K562 (cell line): ENCODE measurements around the gene HNRNPA2B1. TPM values are rescaled to one million over a fixed set of nuclear protein-coding genes. Genes with fewer than 3 reads are reported as not detected.

Source experiments
- ATAC-seq: fragments of 200-7000 bp; cut with Tn5 transposase; 3 replicates; pipeline ENCODE4 v1.9.1; 2020; ENCODE audit warnings: moderate library complexity
- BruUV-seq: library from RNA; stranded (reverse); fragments of 400-500 nt; replicated peaks from 2 replicates; lab custom pipeline; 2021; lab: Mats Ljungman, UMichigan
- CTCF ChIA-PET: fragments of 300-600 bp; formaldehyde crosslinking; extraction: SDS; loops from one replicate; lab custom pipeline; 2021; ENCODE audit warnings: low intra/inter-chr PET ratio; lab: Yijun Ruan, JAX
- POLR2A ChIA-PET: fragments of 300-600, 350-650 bp; sonication (Branson Sonifier 250); formaldehyde crosslinking; extraction: SDS; loops from one replicate; lab custom pipeline; 2021; ENCODE audit warnings: antibody characterized with exemption, inconsistent platforms; lab: Yijun Ruan, JAX
- DNase-seq, 4 experiments: peaks; one replicate each; pipeline versions ENCODE4 v3.0.0 to v3.0.0-alpha.2; 2011 to 2018; ENCODE audit warnings: low spot score in 3 of 4, mixed read lengths in 3 of 4; ENCODE audit errors: extremely low read depth in 1 of 4
- FAIRE-seq: peaks from 2 replicates; lab custom pipeline; 2011; peaks lifted over from hg19 to GRCh38; lab: Jason Lieb, UNC
- H2AFZ ChIP-seq: 2 replicates; pipeline ENCODE4 v1.6.0; 2011; ENCODE audit warnings: low read depth, low read length, control low read depth, inconsistent platforms
- H3K27ac ChIP-seq: fragments of 200-600 bp; 3 replicates; pipeline ENCODE4 v1.8.0; 2011; ENCODE audit warnings: low read depth, mild to moderate bottlenecking, control low read depth, inconsistent platforms, low read length, moderate library complexity, mixed read lengths; ENCODE audit errors: extremely low read depth
- H3K27me3 ChIP-seq, 2 experiments: fragments of 300-600 bp in 1 of 2; 2 replicates in 1 of 2; 3 replicates in 1 of 2; pipeline versions ENCODE4 v1.6.0 to v1.8.0; 2011; ENCODE audit warnings: inconsistent platforms in 2 of 2, low read length in 2 of 2, mild to moderate bottlenecking in 1 of 2, mixed read lengths in 1 of 2, moderate library complexity in 1 of 2; ENCODE audit not compliant: control insufficient read depth in 2 of 2, insufficient read depth in 2 of 2
- H3K36me3 ChIP-seq: fragments of 300-600 bp; 3 replicates; pipeline ENCODE4 v1.8.0; 2011; ENCODE audit warnings: mild to moderate bottlenecking, low read length, inconsistent platforms; ENCODE audit not compliant: control insufficient read depth, insufficient read depth
- H3K4me1 ChIP-seq, 2 experiments: fragments of 200-600 bp in 1 of 2; replicated peaks in 1 of 2; 2 replicates in 1 of 2; 3 replicates in 1 of 2; pipeline versions ENCODE4 v1.5.1 to v1.8.0; 2011; ENCODE audit warnings: inconsistent platforms in 2 of 2, low read length in 2 of 2, mild to moderate bottlenecking in 1 of 2, mixed read lengths in 1 of 2, moderate library complexity in 1 of 2; ENCODE audit not compliant: control insufficient read depth in 2 of 2, insufficient read depth in 2 of 2
- H3K4me2 ChIP-seq: 2 replicates; pipeline ENCODE4 v1.6.1; 2011; ENCODE audit warnings: low read length, control low read depth, inconsistent platforms, mixed read lengths; ENCODE audit not compliant: insufficient read depth
- H3K4me3 ChIP-seq: fragments of 200-600 bp; sonication (generic), shearing (Covaris generic); 2 replicates; pipeline ENCODE4 v1.5.1; 2016; ENCODE audit warnings: control low read depth, inconsistent platforms
- H3K79me2 ChIP-seq: fragments of 200-600 bp; 3 replicates; pipeline ENCODE4 v1.8.0; 2011; ENCODE audit warnings: low read length, inconsistent platforms; ENCODE audit not compliant: control insufficient read depth, insufficient read depth
- H3K9ac ChIP-seq, 2 experiments: 2 replicates each; pipeline versions ENCODE4 v1.6.0 to v1.6.1; 2011; ENCODE audit warnings: low read depth in 2 of 2, low read length in 2 of 2, control low read depth in 1 of 2, inconsistent platforms in 1 of 2, mild to moderate bottlenecking in 1 of 2, mixed read lengths in 1 of 2; ENCODE audit not compliant: insufficient read depth in 1 of 2
- H3K9me1 ChIP-seq: one replicate; pipeline ENCODE4 v1.6.0; 2011; ENCODE audit warnings: inconsistent platforms, mild to moderate bottlenecking, low read length, moderate library complexity; ENCODE audit not compliant: control insufficient read depth, insufficient read depth
- H3K9me3 ChIP-seq: replicated peaks from 2 replicates; pipeline ENCODE4 v1.5.1; 2011; ENCODE audit warnings: low read depth, low read length, inconsistent platforms; ENCODE audit not compliant: control insufficient read depth, insufficient read depth
- H4K20me1 ChIP-seq: replicated peaks from 2 replicates; pipeline ENCODE4 v1.6.1; 2011; ENCODE audit warnings: low read length, inconsistent platforms, mixed read lengths; ENCODE audit not compliant: control insufficient read depth, insufficient read depth
- BMI1 ChIP-seq: fragments of 150-350 bp; IDR thresholded peaks from 2 replicates; pipeline ENCODE4 v1.6.1; 2014; ENCODE audit warnings: low read length
- CHAMP1 ChIP-seq: fragments of 450-650 bp; IDR thresholded peaks from 2 replicates; pipeline ENCODE4 v1.6.1; 2016; ENCODE audit warnings: mild to moderate bottlenecking
- CREBBP ChIP-seq: IDR thresholded peaks from one replicate; pipeline ENCODE4 v1.6.1; 2012; ENCODE audit warnings: low read depth, mild to moderate bottlenecking, control low read depth, inconsistent platforms, low read length
- ELF2 ChIP-seq: fragments of 250-450 bp; sonication (Bioruptor Pico); IDR thresholded peaks from 2 replicates; pipeline ENCODE4 v1.5.0; 2021; ENCODE audit warnings: mild to moderate bottlenecking
- ETS2 ChIP-seq: IDR thresholded peaks from 2 replicates; pipeline ENCODE4 v1.6.1; 2016; ENCODE audit warnings: borderline replicate concordance, missing genetic modification characterization, mild to moderate bottlenecking, moderate library complexity, missing compliant biosample characterization; ENCODE audit not compliant: poor library complexity, severe bottlenecking
- HOMEZ ChIP-seq: fragments of 250-450 bp; sonication (Bioruptor Pico); IDR thresholded peaks from 2 replicates; pipeline ENCODE4 v1.4.0; 2020; ENCODE audit warnings: mild to moderate bottlenecking, moderate library complexity
- HOXB6 ChIP-seq: fragments of 250-450 bp; sonication (Bioruptor Pico); IDR thresholded peaks from 2 replicates; pipeline ENCODE4 v1.5.1; 2022; ENCODE audit warnings: mild to moderate bottlenecking, borderline replicate concordance
- RBBP5 ChIP-seq: fragments of 200-600 bp; sonication (generic); IDR thresholded peaks from 2 replicates; pipeline ENCODE4 v1.6.1; 2012; ENCODE audit warnings: borderline replicate concordance, mild to moderate bottlenecking, low read length, control low read depth, inconsistent platforms; ENCODE audit not compliant: insufficient read depth, poor library complexity, severe bottlenecking
- RBM15 ChIP-seq: fragments of 200-400 bp; formaldehyde crosslinking; IDR thresholded peaks from 2 replicates; pipeline ENCODE4 v1.6.1; 2018; ENCODE audit warnings: mild to moderate bottlenecking, low read length, moderate library complexity; ENCODE audit not compliant: insufficient read depth
- RBM34 ChIP-seq: fragments of 200-400 bp; formaldehyde crosslinking; IDR thresholded peaks from 2 replicates; pipeline ENCODE4 v1.6.1; 2018; ENCODE audit warnings: low read length, borderline replicate concordance; ENCODE audit not compliant: insufficient read depth
- SAFB ChIP-seq: fragments of 200-400 bp; formaldehyde crosslinking; IDR thresholded peaks from 2 replicates; pipeline ENCODE4 v1.6.1; 2017; ENCODE audit warnings: low read depth, low read length, borderline replicate concordance
- SREBF1 ChIP-seq: fragments of 150-350 bp; IDR thresholded peaks from 2 replicates; pipeline ENCODE4 v1.6.1; 2014; ENCODE audit warnings: antibody characterized with exemption, low read depth, low read length, borderline replicate concordance
- SRSF7 ChIP-seq: fragments of 200-400 bp; formaldehyde crosslinking; optimal IDR thresholded peaks from 2 replicates; pipeline ENCODE3; 2017; ENCODE audit warnings: mild to moderate bottlenecking, low read depth, low read length
- TEAD4 ChIP-seq, 2 experiments: sonication (generic) in 1 of 2; formaldehyde crosslinking in 1 of 2; IDR thresholded peaks; 2 replicates each; pipeline versions ENCODE4 v1.6.1 to v1.8.0; 2012 to 2022; ENCODE audit warnings: borderline replicate concordance in 1 of 2, inconsistent platforms in 1 of 2, low read length in 1 of 2, mild to moderate bottlenecking in 1 of 2, missing genetic modification reagents in 1 of 2
- THRAP3 ChIP-seq: fragments of 450-650 bp; IDR thresholded peaks from 2 replicates; pipeline ENCODE4 v1.6.1; 2016; ENCODE audit warnings: mild to moderate bottlenecking, inconsistent platforms, borderline replicate concordance
- ZC3H11A ChIP-seq: IDR thresholded peaks from 2 replicates; pipeline ENCODE4 v1.6.1; 2012; ENCODE audit warnings: low read depth, low read length, improper control_type of control experiment
- ZNF174 ChIP-seq: fragments of 250-450 bp; sonication (Bioruptor Pico); IDR thresholded peaks from 2 replicates; pipeline ENCODE4 v1.4.0; 2020; ENCODE audit warnings: mild to moderate bottlenecking
- WGBS: fragments of 100-300 bp; shearing (Covaris generic); methylation state at CpG from one replicate; pipeline ENCODE4 v1.1.6; 2016; ENCODE audit warnings: low coverage, mixed read lengths; ENCODE audit not compliant: insufficient coverage; ENCODE audit errors: missing lambda C conversion rate; 5-methylcytosine and 5-hydroxymethylcytosine counted together
- in situ Hi-C: fragments of 300-500 bp; cut with MboI; formaldehyde crosslinking; loops from 4 replicates; pipeline ENCODE4 v1.15.0; 2018; ENCODE audit warnings: inconsistent platforms, mixed read lengths
- intact Hi-C: fragments of 100-400 bp; cut with micrococcal nuclease; formaldehyde crosslinking; loops from 2 replicates; pipeline ENCODE4 v1.14.2; 2022
- polyA plus RNA-seq, 8 experiments: library from polyadenylated mRNA; depleted of rRNA in 4 of 8; stranded (reverse) in 5 of 8; unstranded in 3 of 8; fragments of >200 nt; fragmentation: Nextera tagmentation in 2 of 8; fragmentation: Illumina TruSeq in 1 of 8; extraction: Ambion mirVana in 2 of 8; extraction: Trizol in 1 of 8; gene quantifications; 2 replicates each; pipeline versions ENCODE4 v1.2.1 to v1.2.3, GENCODE V29; 2011 to 2014; ENCODE audit warnings: inconsistent platforms in 1 of 8, missing spikeins in 1 of 8
- total RNA-seq, 7 experiments: library from RNA; depleted of rRNA in 6 of 7; stranded (reverse); fragments of >200 nt in 6 of 7; fragmentation: Illumina TruSeq in 2 of 7; extraction: Trizol in 2 of 7; gene quantifications; 2 replicates each; pipeline versions ENCODE4 v1.2.1 to v1.2.3, GENCODE V29; 2011 to 2021; ENCODE audit warnings: low replicate concordance in 1 of 7

HNRNPA2B1 gene
- total and polyA plus RNA-seq, 9 of the 15 experiments (the other 6 are each of a cell fraction or from before 2014, with no cell fraction given) = 630 to 1,989 (median 865) TPM

GRCh38 chr7:26187380-26188205 lies 13.0 kb downstream of the HNRNPA2B1 start:
- H4K20me1 ChIP-seq = peaks cover 9% of the 10 kb centered on the region; the same call in 1 of the 2 replicates
- BruUV-seq = no TSS peak
- 30% methylated on average over 11 of the region's 11 CpGs for WGBS
- no peaks in the 10 kb centered on the region for H3K9me3 ChIP-seq
- FAIRE-seq = no peak
- no peak overlapping the region for H3K4me2 ChIP-seq
- H3K4me1 ChIP-seq = peaks cover 7 to 29% of the 10 kb centered on the region in 2 experiments; a peak in 4 of 5 replicates
- H3K4me3 ChIP-seq = no peak overlapping the region
- H3K9ac ChIP-seq = no peak overlapping the region
- H3K9me1 ChIP-seq = no peaks in the 10 kb centered on the region
- no peaks in the 10 kb centered on the region for H3K27me3 ChIP-seq
- peaks cover 52% of the 10 kb centered on the region for H3K36me3 ChIP-seq
- in situ Hi-C loops = no loop called here
- ATAC-seq = peak; percentile 50
- intact Hi-C loops = loop anchor here (2.0 kb wide), 1 partner anchor 35 kb away; the partner anchor contains the start of gene NFE2L3
- H3K79me2 ChIP-seq = peaks cover 15% of the 10 kb centered on the region
- ChIA-PET CTCF (no interaction called here), POLR2A (interaction anchor here (0.5 to 4.0 kb wide), 27 partner anchors 8 to 611 kb away, joined by 3 to 80 read pairs (median 4); partner anchors contain the start of genes HNRNPA2B1 and SNX10)
- H2AFZ ChIP-seq = no peak overlapping the region
- peak overlapping the region; percentile 61 for H3K27ac ChIP-seq
- peak in 2 of 4 experiments; percentile 27 to 60 for DNase-seq
- TF ChIP-seq SRSF7 (no peak), HOMEZ (CRISPR knock-in tag) (no peak), HOXB6 (peak; percentile 72), TEAD4 (IDR thresholded peaks at IDR 0.05; ENCODE audit: low read length) (0 out of 2 replicates have a peak, but pooled peaks have one; percentile 11), TEAD4 (CRISPR knock-in tag; IDR thresholded peaks at IDR 0.05; ENCODE audit: borderline replicate concordance) (no peak), ELF2 (CRISPR knock-in tag) (peak; percentile 49; the same call in 1 of the 2 replicates), RBM15 (no peak), SREBF1 (no peak), ZC3H11A (0 out of 2 replicates have a peak, but pooled peaks have one; percentile 21), RBBP5 (no peak), THRAP3 (no peak; the same call in 1 of the 2 replicates), ETS2 (tag) (no peak), BMI1 (no peak), ZNF174 (no peak), CREBBP (no peak), RBM34 (no peak), CHAMP1 (no peak), SAFB (no peak)
